Kidney (tissue), 14 donors: ENCODE results near the gene DDO. TPM values are rescaled to one million over a fixed set of nuclear protein-coding genes. Genes with fewer than 3 reads are reported as not detected.

Experiments
- DNase-seq, 5 donors: peaks; one replicate each; pipeline ENCODE4 v3.0.0-alpha.2; 2013 to 2020
- FAIRE-seq: peaks from 2 replicates; lab custom pipeline; 2012; peaks lifted over from hg19 to GRCh38; lab: Jason Lieb, UNC
- H3K27ac ChIP-seq, 2 donors: one replicate each; pipeline ENCODE4 v1.7.0; 2013; ENCODE audit warnings: low read depth in 2 of 2, low read length in 2 of 2, inconsistent platforms in 1 of 2
- H3K27me3 ChIP-seq: one replicate; pipeline ENCODE4 v1.7.1; 2013; ENCODE audit warnings: low read length, inconsistent platforms; ENCODE audit not compliant: control insufficient read depth, insufficient read depth
- H3K36me3 ChIP-seq, 3 donors: one replicate each; pipeline versions ENCODE4 v1.7.0 to v1.7.1; 2013; ENCODE audit warnings: low read length in 3 of 3, control low read depth in 1 of 3, inconsistent platforms in 1 of 3; ENCODE audit not compliant: insufficient read depth in 3 of 3, control insufficient read depth in 2 of 3
- H3K4me1 ChIP-seq, 3 donors: one replicate each; pipeline versions ENCODE4 v1.7.0 to v1.7.1; 2013; ENCODE audit warnings: low read length in 3 of 3, inconsistent platforms in 1 of 3, low read depth in 1 of 3; ENCODE audit not compliant: control insufficient read depth in 2 of 3, insufficient read depth in 2 of 3
- H3K4me3 ChIP-seq, 3 donors: one replicate each; pipeline versions ENCODE4 v1.7.0 to v1.8.1; 2013; ENCODE audit warnings: low read length in 3 of 3, control low read depth in 1 of 3, inconsistent platforms in 1 of 3
- H3K9ac ChIP-seq, 3 donors: one replicate each; pipeline versions ENCODE4 v1.7.0 to v1.7.1; 2013; ENCODE audit warnings: low read length in 3 of 3, control low read depth in 1 of 3, inconsistent platforms in 1 of 3
- H3K9me3 ChIP-seq, 3 donors: one replicate each; pipeline versions ENCODE4 v1.7.0 to v1.7.1; 2013; ENCODE audit warnings: low read length in 3 of 3, control low read depth in 1 of 3, inconsistent platforms in 1 of 3; ENCODE audit not compliant: control insufficient read depth in 2 of 3, insufficient read depth in 1 of 3
- intact Hi-C: fragments of 100-400 bp; cut with DNase I; formaldehyde crosslinking; loops from one replicate; pipeline ENCODE4 v1.11.1; 2022
- polyA plus RNA-seq: library from polyadenylated mRNA; stranded (reverse); fragments of 350-450 nt; fragmentation: Illumina TruSeq; extraction: RNeasy Lipid Tissue Mini Kit (QIAGEN cat#74804); gene quantifications from one replicate; pipeline ENCODE4 v1.2.3, GENCODE V29; 2014; ENCODE audit warnings: low read depth, low replicate concordance; ENCODE audit not compliant: insufficient read depth
- total RNA-seq: library from RNA; stranded (reverse); fragmentation: NEBNext Ultra II Directional; extraction: Animal tissue kit (Norgen Biotek cat#: 25700); gene quantifications from one replicate; pipeline ENCODE4 v1.2.1, GENCODE V29; 2021
- TF ChIP-seq, protein P1 (sequence below): IDR thresholded peaks from 3 replicates; pipeline ENCODE4 v1.5.1; 2012; ENCODE audit warnings: mild to moderate bottlenecking, moderate library complexity, borderline replicate concordance; ENCODE audit not compliant: insufficient read depth; ENCODE audit errors: extremely low read depth
- donor health status: control.
- donor health status: control.
- donor health status: control.
- donor health status: control.
- donor health status: control.
- donor health status: DM: yes; HTN: yes; CAD: no.
- donor health status: Normal renal cell carcinoma (clear cell type).

The DDO gene
- total and polyA plus RNA-seq, 2 donors from 2014 or later = 3.6 to 13.4 TPM

DNA sequence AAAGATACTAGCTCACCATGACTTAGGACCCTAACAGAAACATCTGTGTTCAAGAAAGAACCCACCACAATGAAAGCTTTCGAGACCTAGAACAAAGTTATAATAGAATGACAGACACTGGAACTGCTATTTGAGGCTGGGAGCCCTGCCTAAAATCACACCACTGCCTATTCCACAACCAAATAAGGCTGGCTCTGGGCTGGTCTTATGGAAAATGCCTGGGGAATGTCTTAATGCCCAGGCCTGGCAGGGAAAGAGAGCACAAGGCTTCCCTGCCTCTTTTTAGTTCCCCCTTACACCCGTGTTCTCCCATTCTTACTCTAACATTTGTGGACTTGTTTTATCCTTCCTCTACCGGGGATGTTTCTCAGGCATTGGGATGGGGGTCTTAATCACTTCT lies 51.6 kb downstream of the DDO start:
- Histone ChIP-seq H3K9me3 (no peaks in the 10 kb centered on the region), H3K4me3 (no peak overlapping the region), H3K9ac (no peak overlapping the region), H3K4me1 (peaks cover 4 to 10% (median 4%) of the 10 kb centered on the region in 3 donors), H3K27ac (no peak overlapping the region), H3K27me3 (no peaks in the 10 kb centered on the region), H3K36me3 (no peaks in the 10 kb centered on the region)
- TF ChIP-seq, protein P1, sequence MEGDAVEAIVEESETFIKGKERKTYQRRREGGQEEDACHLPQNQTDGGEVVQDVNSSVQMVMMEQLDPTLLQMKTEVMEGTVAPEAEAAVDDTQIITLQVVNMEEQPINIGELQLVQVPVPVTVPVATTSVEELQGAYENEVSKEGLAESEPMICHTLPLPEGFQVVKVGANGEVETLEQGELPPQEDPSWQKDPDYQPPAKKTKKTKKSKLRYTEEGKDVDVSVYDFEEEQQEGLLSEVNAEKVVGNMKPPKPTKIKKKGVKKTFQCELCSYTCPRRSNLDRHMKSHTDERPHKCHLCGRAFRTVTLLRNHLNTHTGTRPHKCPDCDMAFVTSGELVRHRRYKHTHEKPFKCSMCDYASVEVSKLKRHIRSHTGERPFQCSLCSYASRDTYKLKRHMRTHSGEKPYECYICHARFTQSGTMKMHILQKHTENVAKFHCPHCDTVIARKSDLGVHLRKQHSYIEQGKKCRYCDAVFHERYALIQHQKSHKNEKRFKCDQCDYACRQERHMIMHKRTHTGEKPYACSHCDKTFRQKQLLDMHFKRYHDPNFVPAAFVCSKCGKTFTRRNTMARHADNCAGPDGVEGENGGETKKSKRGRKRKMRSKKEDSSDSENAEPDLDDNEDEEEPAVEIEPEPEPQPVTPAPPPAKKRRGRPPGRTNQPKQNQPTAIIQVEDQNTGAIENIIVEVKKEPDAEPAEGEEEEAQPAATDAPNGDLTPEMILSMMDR = no peak
- no peak for FAIRE-seq
- DNase-seq = no peak
- intact Hi-C loops = no loop called here

DNA sequence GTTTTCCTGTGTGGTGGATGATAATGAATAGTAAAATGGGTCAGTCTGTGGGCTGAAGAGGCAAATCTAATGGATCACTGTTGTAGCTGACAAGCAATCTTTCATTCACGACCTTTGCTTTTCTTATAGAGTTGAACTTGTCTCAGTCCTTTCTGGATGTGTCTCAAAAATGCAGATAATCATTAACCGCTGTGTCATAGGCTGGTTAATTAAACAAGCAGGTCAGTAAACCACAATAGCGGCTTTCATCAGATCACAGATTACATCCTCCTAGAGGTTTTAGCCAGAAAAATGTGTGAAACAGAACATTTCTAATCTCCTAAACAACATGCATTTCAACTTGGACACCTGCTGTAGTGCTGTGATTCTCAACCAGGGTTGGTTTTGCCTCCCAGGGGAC lies 54.7 kb downstream of the DDO start:
- Histone ChIP-seq H3K27me3 (no peaks in the 10 kb centered on the region), H3K9ac (no peak overlapping the region), H3K36me3 (no peaks in the 10 kb centered on the region), H3K27ac (peak overlapping the region in 1 of 2 donors; percentile 41), H3K4me3 (no peak overlapping the region), H3K4me1 (peaks cover 6 to 13% (median 9%) of the 10 kb centered on the region in 3 donors), H3K9me3 (no peaks in the 10 kb centered on the region)
- intact Hi-C loops = no loop called here
- FAIRE-seq = peak; percentile 65
- peak in 1 of 5 donors; percentile 56 for DNase-seq
- TF ChIP-seq, protein P1 = no peak

DNA sequence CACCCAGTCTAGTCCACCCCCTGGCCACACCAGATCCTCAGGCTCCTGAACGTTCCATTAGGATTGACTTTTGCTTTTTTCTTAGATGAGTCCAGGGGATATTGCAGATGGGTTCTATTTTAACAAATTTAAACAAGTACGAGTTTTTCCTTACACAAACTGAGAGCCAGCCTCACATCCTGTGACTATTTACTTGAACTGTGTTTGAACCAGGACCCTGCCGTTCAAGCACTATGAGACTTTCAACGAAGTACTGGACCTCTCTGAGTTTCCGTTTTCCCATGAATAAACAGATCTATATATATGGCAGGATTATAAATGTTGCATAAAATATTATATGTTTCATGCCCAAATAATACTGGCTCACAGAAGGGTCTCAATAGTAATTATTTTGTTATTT lies 55.8 kb downstream of the DDO start:
- Histone ChIP-seq H3K36me3 (no peaks in the 10 kb centered on the region), H3K4me1 (peaks cover 8 to 16% (median 13%) of the 10 kb centered on the region in 3 donors), H3K9ac (no peak overlapping the region), H3K27ac (no peak overlapping the region), H3K27me3 (no peaks in the 10 kb centered on the region), H3K9me3 (no peaks in the 10 kb centered on the region), H3K4me3 (peak overlapping the region in 1 of 3 donors; percentile 11)
- TF ChIP-seq, protein P1 = no peak
- FAIRE-seq (no peak), DNase-seq (peak in 2 of 5 donors; percentile 45 to 83)
- intact Hi-C loops = no loop called here
